HG03354 (cell line): ENCODE measurements around the gene GNA14.
"Not testable (repeated sequence)": the region's sequence is repeated elsewhere in the genome, so short reads cannot be mapped to it uniquely, and the experiment has no call there.

Source experiments
- ATAC-seq: cut with Tn5 transposase; IDR thresholded peaks from one replicate; pipeline ENCODE4 v1.9.1; 2021; ENCODE audit warnings: mild to moderate bottlenecking; ENCODE audit not compliant: unreplicated experiment, poor library complexity, severe bottlenecking

GNA14 gene

GRCh38 chr9:77427256-77427927 is 220.7 kb downstream of the GNA14 start:
- no peak for ATAC-seq

- ATAC-seq: no peak
Measured at GRCh38 chr9:77426712-77427111, 221.4 kb downstream of the GNA14 start.

GRCh38 chr9:77424993-77425392 is 223.1 kb downstream of the GNA14 start:
- no peak for ATAC-seq

- no peak for ATAC-seq
Measured at GRCh38 chr9:77423841-77424240, 224.3 kb downstream of the GNA14 start.

GRCh38 chr9:77422969-77423368 is 225.2 kb downstream of the GNA14 start:
- no peak for ATAC-seq

GRCh38 chr9:77421506-77422265 is 226.4 kb downstream of the GNA14 start:
- ATAC-seq: no peak

GRCh38 chr9:77420641-77421040 is 227.5 kb downstream of the GNA14 start:
- no peak for ATAC-seq

GRCh38 chr9:77418226-77418625 is 229.9 kb downstream of the GNA14 start:
- no peak for ATAC-seq

GRCh38 chr9:77417566-77417965 is 230.6 kb downstream of the GNA14 start:
- no peak for ATAC-seq

GRCh38 chr9:77408521-77408920 is 239.6 kb downstream of the GNA14 start:
- not testable (repeated sequence) for ATAC-seq

GRCh38 chr9:77403239-77403638 is 244.9 kb downstream of the GNA14 start:
- ATAC-seq: no peak

GRCh38 chr9:77402286-77402685 is 245.8 kb downstream of the GNA14 start:
- no peak for ATAC-seq

- ATAC-seq: no peak
Measured at GRCh38 chr9:77399964-77400363, 248.2 kb downstream of the GNA14 start.

GRCh38 chr9:77398581-77398980 is 249.5 kb downstream of the GNA14 start:
- not testable (repeated sequence) for ATAC-seq

- no peak for ATAC-seq
Measured at GRCh38 chr9:77392328-77392727, 255.8 kb downstream of the GNA14 start.

GRCh38 chr9:77391834-77392233 is 256.3 kb downstream of the GNA14 start:
- no peak for ATAC-seq

- no peak for ATAC-seq
Measured at GRCh38 chr9:77386187-77386586, 261.9 kb downstream of the GNA14 start.

GRCh38 chr9:77384406-77384805 is 263.7 kb downstream of the GNA14 start:
- no peak for ATAC-seq

GRCh38 chr9:77375956-77376532 is 272.1 kb downstream of the GNA14 start:
- no peak for ATAC-seq

GRCh38 chr9:77374266-77374665 is 273.9 kb downstream of the GNA14 start:
- ATAC-seq: no peak
